Activated CD4-positive, CD25-positive, alpha-beta regulatory T cell treated with anti-CD3 and anti-CD28 coated beads, Interleukin-2, amount 50 U/mL, for 16 hours (primary cell): ENCODE measurements around the gene GOLGA6L1.
"Not testable (repeated sequence)": the region's sequence is repeated elsewhere in the genome, so short reads cannot be mapped to it uniquely, and the experiment has no call there.

Experiments
- DNase-seq: peaks from one replicate; pipeline ENCODE4 v3.0.0-alpha.2; 2020; ENCODE audit warnings: low read depth, low spot score

The GOLGA6L1 gene

GRCh38 chr15:23136722-23137121, at the start of gene GOLGA6L1:
Gene GOLGA6L1 (minus strand): TSS chr15:23136822. CDS start chr15:23136731, 91 bp downstream.
- DNase-seq: not testable (repeated sequence)

- not testable (repeated sequence) for DNase-seq
Observed at GRCh38 chr15:23181201-23181600, 44.6 kb upstream of the GOLGA6L1 start.

- not testable (repeated sequence) for DNase-seq
Observed at GRCh38 chr15:23180547-23180927, 43.9 kb upstream of the GOLGA6L1 start.

GRCh38 chr15:23179768-23180546, 43.3 kb upstream of the GOLGA6L1 start:
- DNase-seq: not testable (repeated sequence)

- DNase-seq: not testable (repeated sequence)
Observed at GRCh38 chr15:23176683-23177082, 40.1 kb upstream of the GOLGA6L1 start.

- not testable (repeated sequence) for DNase-seq
Observed at GRCh38 chr15:23175606-23176005, 39.0 kb upstream of the GOLGA6L1 start.

GRCh38 chr15:23174609-23175140, 38.1 kb upstream of the GOLGA6L1 start:
- not testable (repeated sequence) for DNase-seq

GRCh38 chr15:23132787-23133186, 3.8 kb downstream of the GOLGA6L1 start:
- DNase-seq: not testable (repeated sequence)

- DNase-seq: no peak
Observed at GRCh38 chr15:23118208-23118607, 18.4 kb downstream of the GOLGA6L1 start.

- no peak for DNase-seq
Observed at GRCh38 chr15:23095796-23096195, 40.8 kb downstream of the GOLGA6L1 start.

- no peak for DNase-seq
Observed at GRCh38 chr15:23083115-23083514, 53.5 kb downstream of the GOLGA6L1 start.

GRCh38 chr15:23081996-23082737, 54.5 kb downstream of the GOLGA6L1 start:
- DNase-seq: not testable (repeated sequence)

- DNase-seq: no peak
Observed at GRCh38 chr15:23081271-23081670, 55.4 kb downstream of the GOLGA6L1 start.

- no peak for DNase-seq
Observed at GRCh38 chr15:23079766-23080165, 56.9 kb downstream of the GOLGA6L1 start.
